ENCODE results near the gene AQP4.

DNA sequence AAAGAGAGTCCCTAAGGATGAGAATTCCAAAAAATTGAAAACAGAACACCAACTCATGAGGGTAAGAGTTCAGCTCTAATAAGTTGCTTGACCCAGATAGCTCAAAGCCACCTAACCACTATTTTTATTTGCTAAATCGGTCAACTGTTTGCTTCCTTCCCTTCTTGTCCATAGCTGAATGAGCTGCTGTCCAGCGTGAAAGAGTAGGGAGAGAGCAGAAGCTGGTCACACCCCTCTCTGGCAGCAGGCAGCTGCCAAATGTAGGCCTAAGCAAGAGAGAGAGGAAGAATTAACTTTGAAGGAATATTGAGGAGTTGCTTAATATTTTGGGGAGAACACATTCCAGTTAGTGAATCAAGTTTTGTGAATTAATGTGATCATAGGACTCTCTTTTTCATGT is 25.9 kb downstream of the AQP4 start:
- TF ChIP-seq, protein P1, sequence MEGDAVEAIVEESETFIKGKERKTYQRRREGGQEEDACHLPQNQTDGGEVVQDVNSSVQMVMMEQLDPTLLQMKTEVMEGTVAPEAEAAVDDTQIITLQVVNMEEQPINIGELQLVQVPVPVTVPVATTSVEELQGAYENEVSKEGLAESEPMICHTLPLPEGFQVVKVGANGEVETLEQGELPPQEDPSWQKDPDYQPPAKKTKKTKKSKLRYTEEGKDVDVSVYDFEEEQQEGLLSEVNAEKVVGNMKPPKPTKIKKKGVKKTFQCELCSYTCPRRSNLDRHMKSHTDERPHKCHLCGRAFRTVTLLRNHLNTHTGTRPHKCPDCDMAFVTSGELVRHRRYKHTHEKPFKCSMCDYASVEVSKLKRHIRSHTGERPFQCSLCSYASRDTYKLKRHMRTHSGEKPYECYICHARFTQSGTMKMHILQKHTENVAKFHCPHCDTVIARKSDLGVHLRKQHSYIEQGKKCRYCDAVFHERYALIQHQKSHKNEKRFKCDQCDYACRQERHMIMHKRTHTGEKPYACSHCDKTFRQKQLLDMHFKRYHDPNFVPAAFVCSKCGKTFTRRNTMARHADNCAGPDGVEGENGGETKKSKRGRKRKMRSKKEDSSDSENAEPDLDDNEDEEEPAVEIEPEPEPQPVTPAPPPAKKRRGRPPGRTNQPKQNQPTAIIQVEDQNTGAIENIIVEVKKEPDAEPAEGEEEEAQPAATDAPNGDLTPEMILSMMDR (conservative IDR thresholded peaks at IDR 0.05 in 1 of 2, IDR thresholded peaks at IDR 0.05 in 1 of 2; ENCODE audit: low read depth in 1 of 2, low read length in 2 of 2), result no peak
- no peak for TF ChIP-seq EZH2 (IDR thresholded peaks at IDR 0.05; ENCODE audit: low read length, missing control alignments)

All from fibroblast of lung (primary cell).